Effector memory CD8-positive, alpha-beta T cell (primary cell): Measurements from ENCODE around the gene CDK11B.
"Not testable (repeated sequence)": the region's sequence is repeated elsewhere in the genome, so short reads cannot be mapped to it uniquely, and the experiment has no call there.

Experiments
- ATAC-seq: fragments of 150-1000 bp; cut with Tn5 transposase; replicated peaks from 2 replicates; pipeline ENCODE4 v1.10.0; 2021; ENCODE audit warnings: mild to moderate bottlenecking, moderate library complexity
- DNase-seq, 3 experiments: peaks; one replicate each; pipeline ENCODE4 v3.0.0; 2021
- H3K27ac Mint-ChIP-seq, 2 donors: one replicate each; pipeline ENCODE4 v1.8.0; 2022; ENCODE audit warnings: mild to moderate bottlenecking in 2 of 2, mixed read lengths in 2 of 2, moderate library complexity in 2 of 2
- H3K27me3 Mint-ChIP-seq, 2 donors: one replicate each; pipeline ENCODE4 v1.8.0; 2022; ENCODE audit warnings: mixed read lengths in 2 of 2
- H3K36me3 Mint-ChIP-seq: one replicate; pipeline ENCODE4 v1.8.0; 2022; ENCODE audit warnings: mild to moderate bottlenecking, moderate library complexity, mixed read lengths; ENCODE audit not compliant: insufficient read depth
- H3K4me1 Mint-ChIP-seq, 2 donors: one replicate each; pipeline ENCODE4 v1.8.0; 2022; ENCODE audit warnings: low read depth in 2 of 2, mixed read lengths in 2 of 2
- H3K4me3 Mint-ChIP-seq, 2 donors: one replicate each; pipeline ENCODE4 v1.8.0; 2022; ENCODE audit warnings: mild to moderate bottlenecking in 2 of 2, mixed read lengths in 2 of 2, moderate library complexity in 2 of 2
- H3K9me3 Mint-ChIP-seq, 2 donors: one replicate each; pipeline ENCODE4 v1.8.0; 2022; ENCODE audit warnings: mixed read lengths in 2 of 2
- total RNA-seq, 9 experiments: gene quantifications; one replicate each; lab custom pipeline; 2026; lab: John Stamatoyannopoulos, UW

CDK11B gene
- total RNA-seq: 42.2 to 106 (median 53.3) reads per million in 9 experiments

GRCh38 chr1:1658583-1659549 is at the start of gene CDK11B:
Gene CDK11B, minus strand, starts transcription at chr1:1659004. Its CDS starts 1,519 bp downstream, at chr1:1657485.
- Mint-ChIP-seq H3K4me3 (peak within 1 kb of the TSS; percentile 90 to 98), H3K36me3 (peaks cover 54% of the 10 kb centered on the region), H3K27ac (peak within 1 kb of the TSS; percentile 99)
- peak; percentile 93 to 94 (median 94) for DNase-seq
- not testable (repeated sequence) for H3K27me3 Mint-ChIP-seq, H3K9me3 Mint-ChIP-seq, H3K4me1 Mint-ChIP-seq
- peak; percentile 95 for ATAC-seq

- not testable (repeated sequence) for H3K27me3 Mint-ChIP-seq, H3K36me3 Mint-ChIP-seq, H3K4me3 Mint-ChIP-seq, H3K27ac Mint-ChIP-seq, DNase-seq, ATAC-seq, H3K4me1 Mint-ChIP-seq, H3K9me3 Mint-ChIP-seq
Measured at GRCh38 chr1:1707897-1708296, 49.1 kb upstream of the CDK11B start.

GRCh38 chr1:1707241-1707640 is 48.4 kb upstream of the CDK11B start:
- H3K9me3 Mint-ChIP-seq, H3K27me3 Mint-ChIP-seq, DNase-seq, ATAC-seq, H3K36me3 Mint-ChIP-seq, H3K4me1 Mint-ChIP-seq, H3K27ac Mint-ChIP-seq, H3K4me3 Mint-ChIP-seq: not testable (repeated sequence)

DNA sequence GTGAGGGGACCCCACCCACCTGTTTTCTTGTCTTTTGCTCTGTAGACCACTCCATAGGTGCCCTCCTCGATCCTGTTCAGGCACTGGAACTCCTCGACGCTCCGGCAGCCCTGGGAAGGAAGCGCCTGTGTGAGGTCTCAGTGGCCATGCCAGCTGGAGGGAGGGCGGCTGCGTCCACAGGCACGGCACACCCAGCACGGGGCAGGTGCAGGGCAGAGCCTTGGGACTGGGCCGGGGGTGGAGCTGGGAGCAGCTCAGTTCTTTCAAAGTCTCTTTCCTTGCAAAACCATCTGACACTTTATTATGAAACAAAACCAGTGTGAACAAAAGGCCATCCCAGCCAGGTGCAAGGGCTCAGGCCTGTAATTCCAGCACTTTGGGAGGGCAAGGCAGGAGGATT is 46.8 kb upstream of the CDK11B start:
- not testable (repeated sequence) for DNase-seq, H3K27me3 Mint-ChIP-seq, H3K4me1 Mint-ChIP-seq, H3K27ac Mint-ChIP-seq, H3K9me3 Mint-ChIP-seq, H3K4me3 Mint-ChIP-seq, H3K36me3 Mint-ChIP-seq, ATAC-seq

- not testable (repeated sequence) for H3K27ac Mint-ChIP-seq, ATAC-seq, H3K27me3 Mint-ChIP-seq, H3K4me1 Mint-ChIP-seq, H3K36me3 Mint-ChIP-seq, H3K4me3 Mint-ChIP-seq, H3K9me3 Mint-ChIP-seq, DNase-seq
Measured at GRCh38 chr1:1704284-1704957, 45.6 kb upstream of the CDK11B start.

DNA sequence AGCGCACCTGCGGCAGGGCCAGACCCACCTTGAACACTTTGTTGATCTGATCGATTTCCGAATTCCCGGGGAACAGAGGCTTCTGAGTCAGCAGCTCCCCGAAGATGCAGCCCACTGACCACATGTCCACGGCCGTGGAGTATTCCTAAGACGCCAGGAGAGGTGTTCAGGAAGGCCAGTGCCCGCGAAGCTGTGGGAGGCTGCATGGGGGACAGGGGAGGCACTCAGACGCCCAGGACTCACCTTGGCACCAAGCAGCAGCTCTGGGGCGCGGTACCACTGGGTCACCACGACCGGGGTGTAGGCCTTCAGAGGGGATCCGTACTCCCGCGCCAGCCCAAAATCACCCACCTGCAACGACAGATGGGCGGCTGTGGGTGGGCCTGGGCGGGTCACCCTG is 45.0 kb upstream of the CDK11B start:
- DNase-seq (no peak), ATAC-seq (no peak)
- H3K36me3 Mint-ChIP-seq: peaks cover 5% of the 10 kb centered on the region
- no peaks in the 10 kb centered on the region for H3K9me3 Mint-ChIP-seq
- H3K27me3 Mint-ChIP-seq: no peaks in the 10 kb centered on the region
- no peak overlapping the region for H3K4me3 Mint-ChIP-seq
- H3K4me1 Mint-ChIP-seq: no peaks in the 10 kb centered on the region
- no peak overlapping the region for H3K27ac Mint-ChIP-seq

DNA sequence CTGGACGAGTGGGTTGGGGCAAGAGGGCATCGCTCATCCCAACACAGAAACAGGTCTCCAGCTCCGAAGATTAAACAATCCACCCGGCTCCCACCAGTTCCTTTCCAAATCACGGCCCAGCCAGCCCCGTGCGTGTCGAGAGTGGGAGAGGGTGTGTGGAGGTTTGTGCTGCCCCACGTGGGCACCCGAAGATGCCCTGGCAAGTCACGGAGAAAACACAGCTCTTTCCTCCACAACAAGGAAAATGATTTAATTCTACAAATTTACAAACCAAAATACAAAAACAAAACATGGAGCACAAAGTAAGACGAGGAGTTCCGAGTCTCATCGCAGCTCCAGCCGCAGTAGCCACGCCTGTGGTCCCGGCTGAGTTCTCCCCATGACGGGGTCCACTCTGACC is 43.7 kb upstream of the CDK11B start:
- H3K27ac Mint-ChIP-seq, H3K27me3 Mint-ChIP-seq: not testable (repeated sequence)

GRCh38 chr1:1700557-1700956 is 41.8 kb upstream of the CDK11B start:
- not testable (repeated sequence) for H3K4me3 Mint-ChIP-seq, H3K4me1 Mint-ChIP-seq, ATAC-seq

More for the DNA sequence above, 43.7 kb upstream of the CDK11B start:
- H3K4me1 Mint-ChIP-seq, DNase-seq, H3K9me3 Mint-ChIP-seq, H3K36me3 Mint-ChIP-seq, ATAC-seq, H3K4me3 Mint-ChIP-seq: not testable (repeated sequence)

GRCh38 chr1:1700067-1700466 is 41.3 kb upstream of the CDK11B start:
- H3K36me3 Mint-ChIP-seq, H3K27ac Mint-ChIP-seq: not testable (repeated sequence)
- peak; percentile 68 for ATAC-seq

More at GRCh38 chr1:1700557-1700956, 41.8 kb upstream of the CDK11B start:
- DNase-seq, H3K36me3 Mint-ChIP-seq, H3K9me3 Mint-ChIP-seq, H3K27ac Mint-ChIP-seq, H3K27me3 Mint-ChIP-seq: not testable (repeated sequence)

GRCh38 chr1:1699061-1699460 is 40.3 kb upstream of the CDK11B start:
- not testable (repeated sequence) for H3K27me3 Mint-ChIP-seq, H3K27ac Mint-ChIP-seq, H3K4me3 Mint-ChIP-seq, H3K4me1 Mint-ChIP-seq, DNase-seq, H3K36me3 Mint-ChIP-seq, ATAC-seq, H3K9me3 Mint-ChIP-seq

More at GRCh38 chr1:1700067-1700466, 41.3 kb upstream of the CDK11B start:
- H3K9me3 Mint-ChIP-seq, DNase-seq, H3K4me1 Mint-ChIP-seq, H3K27me3 Mint-ChIP-seq, H3K4me3 Mint-ChIP-seq: not testable (repeated sequence)

GRCh38 chr1:1697358-1698183 is 38.8 kb upstream of the CDK11B start:
- H3K4me3 Mint-ChIP-seq, H3K4me1 Mint-ChIP-seq, H3K9me3 Mint-ChIP-seq, DNase-seq, H3K36me3 Mint-ChIP-seq, ATAC-seq, H3K27ac Mint-ChIP-seq, H3K27me3 Mint-ChIP-seq: not testable (repeated sequence)

DNA sequence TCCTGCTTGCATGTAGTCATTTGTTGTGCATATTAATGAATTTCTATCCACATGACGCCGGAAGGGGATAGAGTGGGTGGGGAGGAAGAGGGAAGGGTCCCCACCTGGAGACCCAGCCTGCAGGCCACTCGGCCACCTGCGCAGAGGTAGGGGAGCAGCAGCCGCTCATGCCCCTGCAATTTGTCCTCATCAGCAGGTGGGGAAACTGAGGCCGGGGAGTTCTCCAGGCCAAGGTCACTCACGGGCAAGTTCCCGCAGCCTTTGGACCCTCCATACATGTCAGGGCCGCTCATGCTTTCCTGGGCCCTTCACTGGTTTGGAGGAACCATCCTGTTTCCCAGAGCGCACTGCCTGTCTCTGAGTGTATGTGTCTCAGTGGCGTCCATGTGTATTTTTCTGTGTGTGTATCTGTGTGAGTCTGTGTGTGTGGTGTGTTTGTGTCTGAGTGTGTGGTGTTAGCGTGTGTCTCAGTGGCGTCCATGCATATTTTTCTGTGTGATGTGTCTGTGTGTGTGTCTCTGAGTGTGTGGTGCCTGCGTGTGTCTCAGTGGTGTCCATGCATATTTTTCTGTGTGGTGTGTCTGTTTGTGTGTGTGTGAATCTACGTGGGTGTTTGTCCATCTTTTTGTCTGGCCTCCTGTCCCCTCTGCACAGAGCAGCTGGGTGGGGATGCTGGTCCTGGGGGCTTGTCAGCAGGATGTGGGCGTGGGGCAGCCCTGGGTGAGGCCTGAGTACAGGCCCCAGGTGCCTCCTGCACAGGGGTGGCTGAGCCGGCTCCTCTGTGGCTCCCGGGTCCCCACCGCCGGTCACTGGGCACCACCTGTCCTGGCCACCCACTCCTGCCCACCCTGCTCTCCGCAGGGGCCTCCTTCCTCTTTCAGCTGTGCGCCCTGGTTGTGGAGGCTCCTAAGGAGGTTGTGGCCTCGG is 37.9 kb upstream of the CDK11B start:
- H3K4me1 Mint-ChIP-seq, H3K4me3 Mint-ChIP-seq, H3K27ac Mint-ChIP-seq, ATAC-seq, H3K36me3 Mint-ChIP-seq, H3K9me3 Mint-ChIP-seq, DNase-seq, H3K27me3 Mint-ChIP-seq: not testable (repeated sequence)
